Panc1 (cell line): ENCODE results near the gene CCNQ. TPM values are rescaled to one million over a fixed set of nuclear protein-coding genes. Genes with fewer than 3 reads are reported as not detected.

Experiments
- ATAC-seq: fragments of 200-7000 bp; cut with Tn5 transposase; 2 replicates; pipeline ENCODE4 v1.9.1; 2020; ENCODE audit warnings: mild to moderate bottlenecking, moderate library complexity
- BruUV-seq: library from RNA; stranded (reverse); fragments of 400-500 nt; replicated peaks from 2 replicates; lab custom pipeline; 2021; lab: Mats Ljungman, UMichigan
- CTCF ChIA-PET: fragments of 300-600 bp; sonication (Branson Sonifier 250); formaldehyde crosslinking; loops from one replicate; lab custom pipeline; 2022; ENCODE audit warnings: antibody characterized with exemption; lab: Charles Lee
- POLR2A ChIA-PET: fragments of 300-600 bp; sonication (Branson Sonifier 250); formaldehyde crosslinking; loops from one replicate; lab custom pipeline; 2022; ENCODE audit warnings: antibody characterized with exemption; lab: Charles Lee
- DNase-seq: peaks from one replicate; pipeline ENCODE4 v3.0.0-alpha.2; 2010; ENCODE audit warnings: low read depth, low spot score
- H3K27ac ChIP-seq: 2 replicates; pipeline ENCODE4 v1.5.1; 2011; ENCODE audit warnings: mild to moderate bottlenecking, low read length, inconsistent platforms
- H3K27me3 ChIP-seq: fragments of 200-500 bp; sonication (Bioruptor generic); 2 replicates; pipeline ENCODE4 v1.6.0; 2014; ENCODE audit warnings: low read length, inconsistent platforms; ENCODE audit not compliant: control insufficient read depth, insufficient read depth
- H3K36me3 ChIP-seq: fragments of 200-500 bp; sonication (Bioruptor generic); 2 replicates; pipeline ENCODE4 v1.5.1; 2014; ENCODE audit warnings: inconsistent platforms, mild to moderate bottlenecking, low read length, moderate library complexity; ENCODE audit not compliant: control insufficient read depth, insufficient read depth
- H3K4me1 ChIP-seq: 2 replicates; pipeline ENCODE4 v1.5.1; 2011; ENCODE audit warnings: inconsistent platforms, mild to moderate bottlenecking, low read length, moderate library complexity; ENCODE audit not compliant: control insufficient read depth, insufficient read depth
- H3K4me3 ChIP-seq, 2 experiments: 2 replicates each; pipeline ENCODE4 v1.5.1; 2011 to 2012; ENCODE audit warnings: low read depth in 2 of 2, low read length in 2 of 2, mild to moderate bottlenecking in 2 of 2, inconsistent platforms in 1 of 2, moderate library complexity in 1 of 2
- H3K9me3 ChIP-seq: fragments of 200-500 bp; sonication (Bioruptor generic); 2 replicates; pipeline ENCODE4 v1.5.1; 2014; ENCODE audit warnings: low read depth, mild to moderate bottlenecking, inconsistent platforms, low read length, moderate library complexity; ENCODE audit not compliant: control insufficient read depth, insufficient read depth
- CTCF ChIP-seq: fragments of 450-650 bp; IDR thresholded peaks from 2 replicates; pipeline ENCODE4 v1.5.1; 2017; ENCODE audit warnings: mild to moderate bottlenecking
- POLR2AphosphoS5 ChIP-seq: IDR thresholded peaks from 2 replicates; pipeline ENCODE4 v1.6.1; 2012; ENCODE audit warnings: mild to moderate bottlenecking, low read depth, low read length, moderate library complexity
- SIN3A ChIP-seq: IDR thresholded peaks from 2 replicates; pipeline ENCODE4 v1.6.1; 2012; ENCODE audit warnings: low read depth, mild to moderate bottlenecking, low read length, moderate library complexity, borderline replicate concordance; ENCODE audit not compliant: insufficient read depth
- TCF7L2 ChIP-seq: IDR thresholded peaks from 2 replicates; pipeline ENCODE4 v1.6.1; 2011; ENCODE audit warnings: mild to moderate bottlenecking, low read depth, low read length, inconsistent platforms
- in situ Hi-C: cut with HindIII; loops from 2 replicates; pipeline ENCODE4 v1.10.0; 2016; ENCODE audit warnings: low sequenced_read_pairs, low pct_unique_long_range_greater_than_20kb
- intact Hi-C: fragments of 100-400 bp; cut with micrococcal nuclease; formaldehyde crosslinking; loops from one replicate; pipeline ENCODE4 v1.10.0; 2022; ENCODE audit not compliant: unreplicated experiment
- total RNA-seq: library from RNA; stranded (reverse); gene quantifications from one replicate; pipeline ENCODE4 v1.2.1, GENCODE V29; 2021; ENCODE audit not compliant: unreplicated experiment
- TF ChIP-seq, protein P1 (sequence below), 2 experiments: IDR thresholded peaks; 2 replicates each; pipeline ENCODE4 v1.6.1; 2011 to 2012; ENCODE audit warnings: low read depth in 2 of 2, control low read depth in 1 of 2, low read length in 1 of 2, mild to moderate bottlenecking in 1 of 2, moderate library complexity in 1 of 2; ENCODE audit not compliant: insufficient read depth in 1 of 2

The CCNQ gene
- total RNA-seq, 1 experiment from 2014 or later = 42.1 TPM

- no peak for ATAC-seq
- intact Hi-C loops (no loop called here), in situ Hi-C loops (no loop called here)
- Histone ChIP-seq H3K4me1 (no peaks in the 10 kb centered on the region), H3K27me3 (no peaks in the 10 kb centered on the region), H3K9me3 (no peaks in the 10 kb centered on the region), H3K27ac (no peak overlapping the region), H3K36me3 (no peaks in the 10 kb centered on the region), H3K4me3 (no peak overlapping the region)
- POLR2A ChIA-PET = no interaction called here
- BruUV-seq = no TSS peak
- TF ChIP-seq SIN3A (no peak), CTCF (no peak), POLR2AphosphoS5 (no peak), TCF7L2 (no peak)
- TF ChIP-seq, protein P1, sequence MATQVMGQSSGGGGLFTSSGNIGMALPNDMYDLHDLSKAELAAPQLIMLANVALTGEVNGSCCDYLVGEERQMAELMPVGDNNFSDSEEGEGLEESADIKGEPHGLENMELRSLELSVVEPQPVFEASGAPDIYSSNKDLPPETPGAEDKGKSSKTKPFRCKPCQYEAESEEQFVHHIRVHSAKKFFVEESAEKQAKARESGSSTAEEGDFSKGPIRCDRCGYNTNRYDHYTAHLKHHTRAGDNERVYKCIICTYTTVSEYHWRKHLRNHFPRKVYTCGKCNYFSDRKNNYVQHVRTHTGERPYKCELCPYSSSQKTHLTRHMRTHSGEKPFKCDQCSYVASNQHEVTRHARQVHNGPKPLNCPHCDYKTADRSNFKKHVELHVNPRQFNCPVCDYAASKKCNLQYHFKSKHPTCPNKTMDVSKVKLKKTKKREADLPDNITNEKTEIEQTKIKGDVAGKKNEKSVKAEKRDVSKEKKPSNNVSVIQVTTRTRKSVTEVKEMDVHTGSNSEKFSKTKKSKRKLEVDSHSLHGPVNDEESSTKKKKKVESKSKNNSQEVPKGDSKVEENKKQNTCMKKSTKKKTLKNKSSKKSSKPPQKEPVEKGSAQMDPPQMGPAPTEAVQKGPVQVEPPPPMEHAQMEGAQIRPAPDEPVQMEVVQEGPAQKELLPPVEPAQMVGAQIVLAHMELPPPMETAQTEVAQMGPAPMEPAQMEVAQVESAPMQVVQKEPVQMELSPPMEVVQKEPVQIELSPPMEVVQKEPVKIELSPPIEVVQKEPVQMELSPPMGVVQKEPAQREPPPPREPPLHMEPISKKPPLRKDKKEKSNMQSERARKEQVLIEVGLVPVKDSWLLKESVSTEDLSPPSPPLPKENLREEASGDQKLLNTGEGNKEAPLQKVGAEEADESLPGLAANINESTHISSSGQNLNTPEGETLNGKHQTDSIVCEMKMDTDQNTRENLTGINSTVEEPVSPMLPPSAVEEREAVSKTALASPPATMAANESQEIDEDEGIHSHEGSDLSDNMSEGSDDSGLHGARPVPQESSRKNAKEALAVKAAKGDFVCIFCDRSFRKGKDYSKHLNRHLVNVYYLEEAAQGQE (IDR thresholded peaks at IDR 0.05; ENCODE audit: insufficient read depth in 1 of 2, low read depth in 2 of 2, low read length in 1 of 2) = no peak
- no peak for DNase-seq
- CTCF ChIA-PET = interaction anchor here (1.5 kb wide), 1 partner anchor 118 kb away, joined by 5 read pairs; no protein-coding TSS in a partner anchor
Measured at GRCh38 chrX:153549231-153549630, 49.7 kb downstream of the CCNQ start.

DNA sequence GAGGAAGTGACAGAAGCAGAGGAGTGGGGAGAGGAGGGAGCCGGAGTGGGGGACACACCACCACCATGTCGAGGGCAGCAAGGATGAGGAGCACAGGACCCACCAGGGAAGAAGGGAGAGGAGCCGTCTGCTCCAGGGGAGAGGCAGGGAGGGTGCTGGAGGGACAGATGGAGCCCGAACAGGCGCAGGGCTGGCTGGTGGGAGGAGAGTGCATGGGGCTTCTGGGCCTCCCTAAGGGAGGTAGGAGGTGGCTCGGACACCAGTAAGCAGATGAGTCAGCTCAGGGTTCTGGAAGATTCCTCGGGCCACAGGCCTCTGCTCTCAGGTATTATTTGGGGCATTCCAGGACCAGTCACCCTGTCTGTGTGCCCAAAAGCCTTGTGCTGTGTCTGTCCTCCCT lies 51.7 kb downstream of the CCNQ start:
- Histone ChIP-seq H3K4me3 (no peak overlapping the region), H3K36me3 (no peaks in the 10 kb centered on the region), H3K4me1 (no peaks in the 10 kb centered on the region), H3K27me3 (no peaks in the 10 kb centered on the region), H3K27ac (no peak overlapping the region), H3K9me3 (no peaks in the 10 kb centered on the region)
- ATAC-seq = no peak
- ChIA-PET POLR2A (no interaction called here), CTCF (interaction anchor here (1.2 kb wide), 1 partner anchor 8 kb away, joined by 4 read pairs; no protein-coding TSS in a partner anchor)
- BruUV-seq = no TSS peak
- TF ChIP-seq TCF7L2 (no peak), CTCF (no peak), SIN3A (no peak), POLR2AphosphoS5 (no peak)
- TF ChIP-seq, protein P1 (IDR thresholded peaks at IDR 0.05; ENCODE audit: insufficient read depth in 1 of 2, low read depth in 2 of 2, low read length in 1 of 2) = no peak
- in situ Hi-C loops = no loop called here
- intact Hi-C loops = no loop called here
- no peak for DNase-seq
